ENCODE results near the gene POLD2.
A peak's percentile ranks its signal among the peaks of the same experiment; 100 is the strongest.

POLD2 gene

GRCh38 chr7:44094883-44095592 lies 28.3 kb downstream of the POLD2 start:
- no peak overlapping the region for H3K4me3 ChIP-seq (ENCODE audit: low read length)
- no peak for DNase-seq (ENCODE audit: low read depth, low spot score)

- H3K4me3 ChIP-seq (ENCODE audit: low read length) = no peak overlapping the region
These were observed 29.0 kb downstream of the POLD2 start for GRCh38 chr7:44094365-44094764.

GRCh38 chr7:44093102-44093641 lies 30.2 kb downstream of the POLD2 start:
- H3K4me3 ChIP-seq (ENCODE audit: low read length) = no peak overlapping the region
- no peak for DNase-seq (ENCODE audit: low read depth, low spot score)

More at GRCh38 chr7:44094365-44094764, 29.0 kb downstream of the POLD2 start:
- no peak for DNase-seq (ENCODE audit: low read depth, low spot score)

- DNase-seq (ENCODE audit: low read depth, low spot score) = no peak
- H3K4me3 ChIP-seq (ENCODE audit: low read length) = no peak overlapping the region
These were observed 35.2 kb downstream of the POLD2 start for GRCh38 chr7:44087911-44088838.

- H3K4me3 ChIP-seq (ENCODE audit: low read length) = no peak overlapping the region
- DNase-seq (ENCODE audit: low read depth, low spot score) = no peak
These were observed 36.7 kb downstream of the POLD2 start for GRCh38 chr7:44086627-44087026.

GRCh38 chr7:44085546-44085945 lies 37.8 kb downstream of the POLD2 start:
- no peak overlapping the region for H3K4me3 ChIP-seq (ENCODE audit: low read length)
- no peak for DNase-seq (ENCODE audit: low read depth, low spot score)

GRCh38 chr7:44084701-44085100 lies 38.6 kb downstream of the POLD2 start:
- H3K4me3 ChIP-seq (ENCODE audit: low read length) = no peak overlapping the region
- no peak for DNase-seq (ENCODE audit: low read depth, low spot score)

- H3K4me3 ChIP-seq (ENCODE audit: low read length) = no peak overlapping the region
- no peak for DNase-seq (ENCODE audit: low read depth, low spot score)
These were observed 39.6 kb downstream of the POLD2 start for GRCh38 chr7:44083796-44084195.

- peak overlapping the region; percentile 61 for H3K4me3 ChIP-seq (ENCODE audit: low read length)
- DNase-seq (ENCODE audit: low read depth, low spot score) = peak; percentile 98
These were observed 40.7 kb downstream of the POLD2 start for GRCh38 chr7:44082541-44083207.

GRCh38 chr7:44081266-44081748 lies 42.0 kb downstream of the POLD2 start:
- peak; percentile 62 for DNase-seq (ENCODE audit: low read depth, low spot score)
- H3K4me3 ChIP-seq (ENCODE audit: low read length) = peak overlapping the region; percentile 90

GRCh38 chr7:44080686-44081265 lies 42.6 kb downstream of the POLD2 start:
- peak overlapping the region; percentile 90 for H3K4me3 ChIP-seq (ENCODE audit: low read length)
- no peak for DNase-seq (ENCODE audit: low read depth, low spot score)

- DNase-seq (ENCODE audit: low read depth, low spot score) = no peak
- peak overlapping the region; percentile 23 for H3K4me3 ChIP-seq (ENCODE audit: low read length)
These were observed 43.2 kb downstream of the POLD2 start for GRCh38 chr7:44080118-44080517.

GRCh38 chr7:44079331-44080021 lies 43.9 kb downstream of the POLD2 start:
- DNase-seq (ENCODE audit: low read depth, low spot score) = no peak
- no peak overlapping the region; the same call in 1 of the 2 replicates for H3K4me3 ChIP-seq (ENCODE audit: low read length)

GRCh38 chr7:44078521-44078920 lies 44.8 kb downstream of the POLD2 start:
- no peak for DNase-seq (ENCODE audit: low read depth, low spot score)

GRCh38 chr7:44077681-44078091 lies 45.7 kb downstream of the POLD2 start:
- peak; percentile 62 for DNase-seq (ENCODE audit: low read depth, low spot score)
- H3K4me3 ChIP-seq (ENCODE audit: low read length) = peak overlapping the region; percentile 9

More at GRCh38 chr7:44078521-44078920, 44.8 kb downstream of the POLD2 start:
- no peak overlapping the region for H3K4me3 ChIP-seq (ENCODE audit: low read length)

- no peak overlapping the region for H3K4me3 ChIP-seq (ENCODE audit: low read length)
- no peak for DNase-seq (ENCODE audit: low read depth, low spot score)
These were observed 46.3 kb downstream of the POLD2 start for GRCh38 chr7:44077061-44077460.

GRCh38 chr7:44076101-44076895 lies 47.0 kb downstream of the POLD2 start:
- no peak overlapping the region for H3K4me3 ChIP-seq (ENCODE audit: low read length)
- no peak for DNase-seq (ENCODE audit: low read depth, low spot score)

Measured in Jurkat, Clone E6-1 (cell line).